Skeletal muscle cell (primary cell): ENCODE results near the gene ZNF543.
A peak's percentile ranks its signal among the peaks of the same experiment; 100 is the strongest.

Experiments used
- DNase-seq: peaks from one replicate; pipeline ENCODE4 v3.0.0-alpha.2; 2010; ENCODE audit warnings: low read depth
- H3K4me3 ChIP-seq: 2 replicates; pipeline ENCODE4 v1.5.1; 2011; ENCODE audit warnings: low read depth, mild to moderate bottlenecking, control low read depth, low read length, moderate library complexity

ZNF543 gene

DNA sequence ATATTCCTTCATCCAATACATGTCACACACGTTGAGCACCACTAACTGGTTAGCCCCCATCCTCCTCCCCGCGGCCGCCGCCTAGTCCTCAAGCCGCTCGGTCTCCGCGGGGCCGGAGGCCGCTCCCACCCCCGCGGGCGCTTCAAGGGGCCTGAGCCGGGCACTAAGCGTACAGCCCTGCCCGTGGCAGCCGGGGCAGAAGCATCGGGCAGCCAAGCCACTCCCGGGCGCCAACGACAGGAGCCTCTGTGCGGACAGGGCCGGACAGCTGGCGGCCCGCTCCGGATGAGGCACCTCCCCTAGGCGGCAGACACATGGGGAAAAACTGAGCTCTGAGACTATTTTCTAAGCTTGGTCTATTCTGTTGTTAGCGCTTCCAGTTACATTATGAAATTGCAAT is 2.8 kb upstream of the ZNF543 start:
- DNase-seq, result no peak
- H3K4me3 ChIP-seq, result peak overlapping the region; percentile 6

DNA sequence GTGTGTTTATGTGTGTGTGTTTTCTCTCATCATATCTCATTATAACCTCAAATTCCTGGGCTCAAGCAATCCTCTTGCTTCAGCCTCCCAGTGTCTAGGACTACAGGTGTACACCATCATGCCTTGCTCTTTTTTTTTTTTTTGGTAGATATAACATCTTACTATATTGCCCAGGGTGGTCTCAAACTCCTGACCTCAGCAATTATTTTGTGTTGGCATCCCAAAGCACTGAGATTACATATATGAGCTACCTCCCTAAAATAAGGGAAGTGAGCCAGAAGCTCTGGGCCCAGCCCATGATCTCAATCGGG is 448 bp upstream of the ZNF543 start:
- no peak for DNase-seq
- peak overlapping the region; percentile 86 for H3K4me3 ChIP-seq

DNA sequence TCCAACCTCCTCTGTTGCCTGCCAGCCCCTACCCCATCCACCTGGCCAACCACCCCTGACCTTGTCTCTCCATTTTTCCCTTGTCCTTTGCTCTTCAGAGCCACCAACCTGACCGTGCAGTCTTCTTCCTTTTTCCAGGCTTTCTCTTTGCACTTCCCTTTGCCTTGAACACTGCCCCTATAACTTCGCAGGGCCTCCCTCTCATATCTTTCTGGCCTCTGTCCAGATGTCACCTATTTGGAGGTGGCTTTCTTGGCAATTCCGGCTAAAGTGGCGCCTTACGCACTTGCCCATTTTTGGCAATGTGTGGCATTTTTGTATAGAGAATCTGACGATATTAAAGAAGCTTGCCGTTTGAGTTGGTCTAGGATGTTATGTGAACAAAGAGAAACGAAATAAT is 844 bp downstream of the ZNF543 start:
- H3K4me3 ChIP-seq, result peak overlapping the region; percentile 86
- no peak for DNase-seq

DNA sequence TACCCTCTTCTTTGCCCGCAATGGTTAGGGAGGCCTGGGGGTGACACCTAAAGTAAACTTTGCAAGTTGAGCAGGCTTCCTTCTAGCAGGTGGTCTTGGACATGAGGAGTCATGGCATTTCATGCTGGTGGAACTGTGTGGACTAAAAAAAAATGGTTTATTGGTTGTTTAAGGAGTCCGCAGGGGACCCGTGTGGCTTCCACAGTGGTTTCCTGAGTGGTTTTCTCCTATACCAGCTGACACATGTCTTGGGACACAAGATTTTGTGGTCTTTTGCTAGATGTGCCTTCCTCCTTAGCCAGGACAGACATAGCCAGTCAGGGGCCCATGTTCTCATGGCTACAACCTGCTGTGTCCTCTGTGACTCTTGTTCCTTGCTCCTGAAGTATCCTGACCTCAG is 1.5 kb downstream of the ZNF543 start:
- no peak overlapping the region for H3K4me3 ChIP-seq
- no peak for DNase-seq

DNA sequence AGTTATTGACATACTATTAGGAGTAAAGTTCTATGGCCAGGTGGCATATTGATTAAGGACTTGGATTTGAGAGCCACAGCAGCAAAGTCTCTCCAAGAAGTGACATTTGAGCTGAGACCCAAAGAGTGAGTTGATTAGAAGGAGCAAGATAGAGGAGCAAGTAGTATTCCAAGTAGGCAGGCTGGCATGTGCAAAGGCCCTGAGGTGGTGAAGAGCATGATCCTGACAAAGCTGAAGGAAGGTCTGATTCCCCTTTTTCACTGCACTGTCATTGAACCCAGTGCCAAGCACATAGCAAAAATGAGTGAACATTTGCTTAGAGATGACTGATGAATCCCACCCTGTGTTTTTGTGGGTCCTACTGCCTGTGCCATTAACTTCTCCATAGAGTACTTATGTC is 4.7 kb downstream of the ZNF543 start:
- no peak overlapping the region for H3K4me3 ChIP-seq
- no peak for DNase-seq

DNA sequence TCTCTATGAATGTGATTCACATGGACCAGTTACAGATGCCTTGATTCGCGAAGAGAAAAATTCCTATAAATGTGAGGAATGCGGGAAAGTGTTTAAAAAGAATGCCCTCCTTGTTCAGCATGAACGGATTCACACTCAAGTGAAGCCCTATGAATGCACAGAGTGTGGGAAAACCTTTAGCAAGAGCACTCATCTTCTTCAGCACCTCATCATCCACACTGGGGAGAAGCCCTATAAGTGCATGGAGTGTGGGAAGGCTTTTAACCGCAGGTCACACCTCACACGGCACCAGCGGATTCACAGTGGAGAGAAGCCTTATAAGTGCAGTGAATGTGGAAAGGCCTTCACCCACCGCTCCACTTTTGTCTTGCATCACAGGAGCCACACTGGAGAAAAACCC is 7.7 kb downstream of the ZNF543 start:
- no peak overlapping the region for H3K4me3 ChIP-seq
- no peak for DNase-seq

DNA sequence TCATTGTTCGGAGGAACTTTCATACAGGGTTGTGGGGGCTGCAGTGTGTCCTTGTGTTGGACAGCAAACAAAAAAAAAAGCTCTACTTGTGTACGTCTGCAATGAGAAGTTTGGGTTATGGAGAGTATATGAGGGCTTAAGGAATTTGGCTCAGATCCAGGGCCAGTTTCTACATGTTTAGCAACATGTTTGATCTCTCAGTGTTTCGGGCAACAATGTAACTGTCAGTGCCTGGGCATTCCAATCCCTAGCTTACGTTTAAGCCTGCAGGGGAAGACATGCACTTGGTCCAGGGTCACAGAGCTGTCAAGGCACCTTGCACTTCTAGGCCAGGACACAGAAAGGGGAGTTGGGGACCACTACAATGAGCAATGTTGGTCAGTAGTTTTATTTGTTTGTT is 13.9 kb downstream of the ZNF543 start:
- no peak overlapping the region for H3K4me3 ChIP-seq
- no peak for DNase-seq

DNA sequence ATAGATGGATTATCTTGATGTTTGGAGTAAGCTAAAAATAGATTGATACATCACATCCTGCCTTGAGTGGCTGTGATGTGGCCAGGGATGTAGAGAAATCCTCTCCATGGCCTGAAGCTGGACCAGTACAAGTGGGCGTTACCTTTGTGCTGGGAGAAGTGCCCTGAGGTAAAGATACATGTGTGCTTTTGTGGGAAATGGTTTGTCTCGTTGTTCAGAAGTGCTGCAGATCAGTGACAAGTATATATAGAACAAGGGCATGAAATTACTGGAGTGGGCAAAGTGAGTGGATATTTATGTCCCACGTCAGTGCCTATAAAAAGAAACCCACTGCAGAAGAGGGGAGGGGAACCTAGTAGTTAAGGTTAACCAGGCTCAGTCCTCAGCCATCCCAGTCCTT is 18.6 kb downstream of the ZNF543 start:
- H3K4me3 ChIP-seq, result no peak overlapping the region
- DNase-seq, result no peak

DNA sequence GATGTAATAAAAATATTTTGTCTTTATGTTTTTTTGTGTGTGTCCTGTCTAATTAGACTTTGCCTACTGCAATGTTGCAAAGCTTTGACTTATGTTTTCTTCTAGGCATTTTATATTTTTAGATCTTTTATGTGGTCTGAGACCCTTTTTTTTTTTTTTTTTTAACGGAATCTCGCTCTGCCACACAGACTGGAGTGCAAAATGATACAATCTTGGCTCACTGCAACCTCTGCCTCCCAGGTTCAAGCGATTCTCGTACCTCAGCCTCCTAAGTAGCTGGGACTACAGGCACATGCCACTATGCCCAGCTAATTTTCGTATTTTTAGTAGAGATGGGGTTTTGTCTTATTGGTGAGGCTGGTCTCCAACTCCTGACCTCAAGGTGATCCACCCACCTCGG is 22.3 kb downstream of the ZNF543 start:
- no peak overlapping the region for H3K4me3 ChIP-seq
- no peak for DNase-seq

DNA sequence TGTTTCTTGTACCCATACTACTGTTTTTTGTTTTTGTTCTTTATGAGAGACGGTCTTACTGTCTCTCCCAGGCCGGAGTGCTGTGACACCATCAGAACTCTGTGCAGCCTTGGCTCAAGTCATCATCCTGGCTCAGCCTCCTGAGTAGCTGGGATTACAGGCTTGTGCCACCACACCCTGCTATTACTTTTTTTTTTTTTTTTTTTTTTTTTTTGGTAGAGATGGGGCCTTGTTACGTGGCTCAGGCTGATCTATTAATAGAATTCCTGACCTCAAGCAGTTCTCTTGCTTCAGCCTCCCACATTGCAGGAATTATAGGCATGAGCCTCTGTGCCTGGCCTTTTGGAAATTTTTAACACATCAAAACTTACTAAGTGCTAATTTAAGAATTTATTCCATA is 27.9 kb downstream of the ZNF543 start:
- no peak for DNase-seq
- H3K4me3 ChIP-seq, result no peak overlapping the region

DNA sequence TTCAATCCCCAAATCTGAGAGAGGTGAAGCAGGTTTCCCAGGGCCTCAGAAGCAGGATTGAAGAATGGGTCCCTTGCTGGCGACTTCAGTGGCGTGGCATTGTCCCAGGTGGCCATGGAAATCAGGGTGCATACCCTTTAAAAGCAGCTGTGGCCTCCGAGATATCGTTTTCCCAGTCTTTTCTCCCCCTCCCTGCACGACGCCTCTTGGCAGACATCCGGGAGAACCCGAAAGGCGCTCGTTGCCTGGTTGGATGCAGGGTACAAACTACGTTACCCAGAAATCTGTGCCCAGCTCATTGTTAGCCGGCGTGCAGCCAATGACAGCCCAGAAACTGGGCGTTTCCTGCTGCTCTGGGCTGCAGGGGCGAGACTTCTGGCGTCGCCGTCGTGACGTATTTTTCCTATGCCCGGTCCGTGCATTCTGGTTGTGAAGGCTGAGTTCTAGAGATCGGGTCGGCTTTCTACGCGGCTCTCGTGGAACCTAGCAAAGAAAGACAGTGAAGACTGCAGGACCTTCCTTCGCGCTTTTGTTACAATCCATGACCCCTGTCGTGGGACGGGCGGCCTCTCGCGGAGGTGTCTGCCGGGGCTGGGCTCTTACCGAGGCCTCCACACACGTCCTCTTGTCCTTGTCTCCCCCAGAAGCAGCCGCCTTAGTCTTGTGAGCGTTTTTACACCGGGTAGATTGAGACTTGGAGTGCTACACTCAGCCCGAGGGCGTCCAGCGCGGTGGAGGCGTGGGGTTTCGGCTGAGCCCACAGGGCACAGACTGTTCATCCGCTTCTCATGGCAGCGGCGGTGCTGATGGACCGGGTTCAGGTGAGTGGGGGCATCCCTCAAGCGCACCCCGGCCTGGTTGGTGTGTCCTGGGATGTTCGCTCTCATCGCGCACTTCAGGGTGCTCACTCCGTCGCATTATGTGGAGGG is 30.9 kb downstream of the ZNF543 start, which contains the start of gene ZNF304:
Gene ZNF304 (plus strand): TSS at position 395 of the 929 bp plus-strand sequence. CDS start 394 bp downstream, at position 789.
- peak within 1 kb of the TSS; percentile 99 for H3K4me3 ChIP-seq
- peak; percentile 83 for DNase-seq

DNA sequence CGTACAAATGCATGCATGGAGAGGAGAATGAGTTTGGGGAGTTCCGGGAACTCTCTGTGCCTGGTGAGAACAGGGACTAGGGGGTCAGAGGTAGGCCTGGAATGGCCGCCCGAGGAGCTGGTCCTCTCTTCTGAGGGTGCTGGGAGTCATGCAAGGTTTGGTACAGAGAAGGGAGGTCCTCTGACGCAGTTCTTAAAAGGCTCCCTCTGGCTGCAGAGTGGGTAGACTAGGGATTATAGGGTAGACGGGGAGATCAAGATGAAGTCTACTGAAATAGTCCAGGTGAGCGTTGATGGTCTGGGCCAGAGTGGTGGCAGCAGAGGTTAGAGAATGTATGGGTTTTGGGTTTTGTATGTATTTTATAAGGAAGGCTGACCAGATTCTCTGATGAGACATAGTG is 31.6 kb downstream of the ZNF543 start:
- no peak for DNase-seq
- peak overlapping the region; percentile 99 for H3K4me3 ChIP-seq

DNA sequence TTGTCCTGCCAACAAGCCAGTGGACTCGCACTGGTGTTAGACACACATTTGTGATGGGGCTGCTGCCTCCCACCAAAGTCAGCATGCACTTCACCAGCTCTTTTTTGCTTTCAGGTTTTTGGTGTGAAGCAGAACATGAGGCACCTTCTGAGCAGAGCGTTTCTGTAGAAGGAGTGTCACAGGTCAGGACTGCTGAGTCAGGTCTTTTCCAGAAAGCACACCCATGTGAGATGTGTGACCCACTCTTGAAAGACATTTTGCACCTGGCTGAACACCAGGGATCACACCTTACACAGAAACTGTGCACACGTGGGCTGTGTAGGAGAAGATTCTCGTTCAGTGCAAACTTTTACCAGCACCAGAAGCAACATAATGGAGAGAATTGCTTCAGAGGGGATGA is 35.6 kb downstream of the ZNF543 start:
- H3K4me3 ChIP-seq, result no peak overlapping the region

DNA sequence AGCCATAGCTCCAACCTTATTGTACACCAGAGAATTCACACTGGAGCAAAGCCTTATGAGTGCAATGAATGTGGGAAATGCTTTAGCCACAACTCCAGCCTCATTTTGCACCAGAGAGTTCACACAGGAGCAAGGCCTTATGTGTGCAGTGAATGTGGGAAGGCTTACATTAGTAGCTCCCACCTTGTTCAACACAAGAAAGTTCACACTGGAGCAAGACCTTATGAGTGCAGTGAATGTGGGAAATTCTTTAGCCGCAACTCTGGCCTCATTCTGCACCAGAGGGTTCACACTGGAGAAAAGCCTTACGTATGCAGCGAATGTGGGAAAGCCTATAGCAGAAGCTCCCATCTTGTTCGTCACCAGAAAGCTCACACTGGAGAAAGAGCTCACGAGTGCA is 37.1 kb downstream of the ZNF543 start:
- no peak for DNase-seq
- H3K4me3 ChIP-seq, result no peak overlapping the region

More for the DNA sequence above, 35.6 kb downstream of the ZNF543 start:
- no peak for DNase-seq

DNA sequence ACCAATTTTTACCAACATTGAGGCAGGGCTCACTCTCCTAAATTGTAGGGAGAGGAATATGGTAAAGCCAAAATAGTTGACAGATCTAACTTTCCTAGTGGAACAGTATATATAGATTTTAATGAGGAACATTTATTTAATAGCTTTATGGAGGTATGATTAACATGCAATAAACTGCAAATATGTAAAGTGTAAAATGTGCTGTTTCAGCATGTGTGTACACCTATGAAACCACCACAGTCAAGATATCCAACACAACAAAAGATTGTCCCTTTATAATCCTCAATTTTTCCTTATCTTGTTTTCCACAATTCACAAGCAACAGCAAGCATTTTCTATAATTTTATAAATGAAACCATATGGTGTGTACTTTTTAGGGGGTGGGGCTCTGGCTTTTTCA is 39.0 kb downstream of the ZNF543 start:
- no peak for DNase-seq
- no peak overlapping the region for H3K4me3 ChIP-seq

DNA sequence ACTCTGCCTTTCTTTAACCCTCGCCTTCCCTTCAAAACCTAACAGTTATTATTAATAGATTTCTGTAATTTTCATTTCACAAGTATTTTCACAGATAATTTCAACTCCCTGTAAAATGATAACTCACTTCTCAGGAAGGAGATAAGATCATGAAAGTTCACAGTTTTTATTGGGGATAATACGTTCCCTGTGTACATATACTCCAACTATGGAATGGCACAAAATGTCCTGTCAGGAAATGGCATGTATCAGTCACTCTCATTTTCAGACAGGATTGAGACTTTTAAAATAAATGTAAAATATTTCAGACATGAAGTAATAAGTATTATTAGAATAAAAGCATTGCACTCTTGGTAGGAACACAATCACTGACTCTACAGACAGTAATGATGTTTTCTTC is 42.1 kb downstream of the ZNF543 start:
- H3K4me3 ChIP-seq, result peak overlapping the region; percentile 68
- DNase-seq, result no peak

DNA sequence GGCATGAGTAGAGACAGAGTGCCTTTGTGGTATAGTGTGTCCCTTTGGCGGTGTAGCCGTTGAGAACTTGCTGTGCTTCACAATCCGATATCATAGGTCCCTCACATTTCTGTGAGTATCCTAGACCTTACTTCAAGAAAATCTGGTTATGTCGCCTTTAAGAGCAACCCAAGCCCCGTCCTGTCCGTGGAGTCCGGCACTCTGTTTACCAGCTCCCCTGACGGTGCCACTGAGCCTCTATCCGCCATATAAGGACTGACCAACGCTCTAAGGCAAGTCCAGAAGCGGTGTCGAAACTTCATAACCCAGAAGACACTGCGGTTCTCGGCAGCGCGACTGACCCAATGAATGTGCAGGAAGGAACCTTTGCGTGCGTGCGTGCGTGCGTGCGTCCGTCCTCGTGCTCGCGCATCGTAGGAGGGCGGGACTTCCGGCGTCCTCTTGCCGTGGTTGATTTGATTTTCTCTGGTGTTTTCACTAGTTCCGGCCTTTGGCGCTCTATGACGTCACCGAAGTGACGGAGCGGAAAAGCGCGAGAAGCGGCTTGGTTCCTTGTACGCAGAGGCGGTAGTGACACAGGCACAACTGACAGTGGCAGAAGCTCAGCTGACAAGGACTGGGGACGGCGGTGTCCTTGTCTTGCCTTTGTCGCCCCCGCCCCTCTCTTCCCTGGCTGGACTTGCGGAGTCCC is 42.9 kb downstream of the ZNF543 start, which contains the start of the genes TRAPPC2B and ZNF547:
Gene TRAPPC2B (plus strand): TSS at position 555 of the 691 bp plus-strand sequence. CDS start 1,283 bp downstream, outside the sequence.
Gene ZNF547 (plus strand): TSS at position 555 of the 691 bp plus-strand sequence. CDS start 5,005 bp downstream, outside the sequence.
- H3K4me3 ChIP-seq, result peak within 1 kb of the TSS; percentile 68
- DNase-seq, result peak; percentile 99

DNA sequence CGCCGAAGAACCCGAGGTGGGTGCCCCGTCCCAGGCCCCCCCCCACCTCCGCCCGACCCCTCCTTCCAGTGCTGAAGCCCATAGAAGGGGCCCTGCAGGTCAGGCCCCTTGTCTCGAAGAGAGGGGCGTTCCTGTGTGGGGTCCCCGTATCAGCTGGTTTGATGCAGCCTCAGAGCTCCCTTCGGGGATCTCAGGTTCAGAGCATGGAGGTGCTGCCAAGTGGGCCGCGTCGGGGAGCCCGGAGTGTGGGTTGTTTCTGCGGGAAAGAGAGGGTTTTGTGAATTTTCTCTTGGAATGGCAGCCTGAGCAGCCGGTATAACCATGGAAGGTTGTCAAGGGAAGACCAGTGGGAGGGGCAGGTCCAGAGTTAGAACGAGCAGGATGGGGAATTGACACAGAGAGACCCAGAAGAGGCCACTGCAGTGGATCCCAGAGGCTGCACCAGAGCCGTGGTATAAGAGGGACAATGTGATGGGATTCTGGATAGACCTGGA is 43.5 kb downstream of the ZNF543 start:
- H3K4me3 ChIP-seq, result peak overlapping the region; percentile 68
- DNase-seq, result no peak

DNA sequence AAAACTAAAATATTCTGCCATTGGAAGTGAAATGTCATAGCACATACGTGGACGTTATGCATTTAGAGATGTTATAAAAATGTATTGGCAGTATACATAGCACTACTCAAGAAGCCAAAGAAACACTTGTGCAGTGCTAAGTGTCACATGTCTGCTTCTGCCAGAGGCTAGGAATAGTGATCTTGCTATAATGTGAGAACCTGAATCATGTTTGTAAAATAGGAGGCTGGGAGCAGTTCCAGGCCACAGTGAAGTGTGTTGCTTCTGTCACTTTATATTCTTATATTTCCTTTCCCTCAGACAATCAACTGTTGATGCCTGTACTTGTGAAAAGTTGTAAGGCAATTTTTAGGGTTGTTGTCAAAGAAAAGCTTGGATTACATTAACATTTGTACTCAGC is 46.5 kb downstream of the ZNF543 start:
- H3K4me3 ChIP-seq, result no peak overlapping the region
- DNase-seq, result no peak

DNA sequence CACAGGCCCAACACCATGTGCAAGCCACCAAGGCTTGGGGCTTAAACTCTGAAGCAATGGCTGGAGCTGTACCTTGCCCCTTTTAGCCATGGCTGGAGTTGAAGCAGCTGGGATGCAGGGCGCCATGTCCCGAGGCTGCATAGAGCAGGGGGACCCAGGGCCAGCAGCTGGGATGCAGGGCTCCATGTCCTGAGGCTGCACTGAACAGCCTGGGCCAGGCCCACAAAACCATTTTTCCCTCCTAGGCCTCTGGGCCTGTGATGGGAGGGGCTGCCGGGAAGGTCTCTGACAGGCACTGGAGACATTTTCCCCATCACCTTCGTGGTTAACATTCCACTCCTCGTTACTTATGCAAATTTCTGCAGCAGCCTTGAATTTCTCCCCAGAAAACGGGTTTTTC is 53.9 kb downstream of the ZNF543 start:
- DNase-seq, result no peak

More for the DNA sequence above, 53.9 kb downstream of the ZNF543 start:
- H3K4me3 ChIP-seq, result no peak overlapping the region
